HG02840 (cell line): ENCODE data around the gene CHPT1.

Experiments used
- ATAC-seq: cut with Tn5 transposase; IDR thresholded peaks from one replicate; pipeline ENCODE4 v1.9.1; 2021; ENCODE audit warnings: mild to moderate bottlenecking, moderate library complexity, moderate number of reproducible peaks; ENCODE audit not compliant: unreplicated experiment, low FRiP score

The CHPT1 gene

GRCh38 chr12:101750152-101750551 lies 52.7 kb downstream of the CHPT1 start:
- no peak for ATAC-seq

DNA sequence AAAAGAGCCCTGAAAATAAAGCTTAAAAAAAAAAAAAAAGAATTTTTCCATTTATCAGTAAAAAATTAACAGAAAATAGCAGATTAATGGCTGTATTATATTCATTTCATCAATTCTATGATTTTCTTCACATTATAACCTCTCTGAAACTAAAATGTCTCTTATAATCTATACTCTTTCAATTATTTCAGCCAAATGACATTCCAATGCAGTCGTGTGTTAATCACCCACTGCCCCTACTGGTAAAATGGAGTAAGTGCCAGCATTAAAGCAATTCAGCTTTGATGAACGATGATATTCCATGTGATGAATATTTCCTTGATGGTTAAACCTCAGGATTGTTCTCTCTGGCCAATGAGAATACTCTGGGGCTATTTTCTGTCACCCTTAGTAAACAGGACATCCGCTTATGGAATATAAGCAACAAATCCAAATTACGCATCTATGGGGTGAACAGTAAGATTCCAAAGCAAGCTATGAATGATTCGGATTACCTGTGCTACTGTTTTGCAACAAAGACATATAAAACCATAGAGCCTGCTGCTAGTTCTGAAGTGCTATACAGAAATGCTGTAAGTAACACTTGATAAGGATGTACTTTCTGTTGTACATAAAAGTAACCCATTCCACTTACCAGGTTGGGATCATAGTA lies 62.1 kb downstream of the CHPT1 start:
- ATAC-seq = no peak

DNA sequence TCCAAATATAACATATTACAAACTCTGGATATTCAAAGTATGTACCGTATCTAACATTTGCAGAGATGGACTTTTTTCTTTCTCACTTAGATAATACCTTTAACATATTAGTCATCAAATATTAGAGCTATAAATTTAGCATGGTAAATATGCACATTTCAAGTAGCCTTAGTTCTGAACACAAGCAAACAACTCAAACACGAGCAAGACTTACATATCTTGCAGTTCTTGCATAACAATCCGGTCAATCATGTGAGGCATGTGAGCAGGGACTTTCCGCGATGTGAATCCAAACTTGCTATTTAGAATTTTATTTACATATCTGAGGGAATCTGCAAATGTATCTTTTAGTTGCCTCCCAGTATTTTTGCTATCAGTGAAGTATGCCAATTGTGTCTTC lies 63.9 kb downstream of the CHPT1 start:
- ATAC-seq = no peak

- no peak for ATAC-seq
Measured at GRCh38 chr12:101761781-101762180, 64.3 kb downstream of the CHPT1 start.

- ATAC-seq = no peak
Measured at GRCh38 chr12:101763246-101763931, 65.9 kb downstream of the CHPT1 start.

DNA sequence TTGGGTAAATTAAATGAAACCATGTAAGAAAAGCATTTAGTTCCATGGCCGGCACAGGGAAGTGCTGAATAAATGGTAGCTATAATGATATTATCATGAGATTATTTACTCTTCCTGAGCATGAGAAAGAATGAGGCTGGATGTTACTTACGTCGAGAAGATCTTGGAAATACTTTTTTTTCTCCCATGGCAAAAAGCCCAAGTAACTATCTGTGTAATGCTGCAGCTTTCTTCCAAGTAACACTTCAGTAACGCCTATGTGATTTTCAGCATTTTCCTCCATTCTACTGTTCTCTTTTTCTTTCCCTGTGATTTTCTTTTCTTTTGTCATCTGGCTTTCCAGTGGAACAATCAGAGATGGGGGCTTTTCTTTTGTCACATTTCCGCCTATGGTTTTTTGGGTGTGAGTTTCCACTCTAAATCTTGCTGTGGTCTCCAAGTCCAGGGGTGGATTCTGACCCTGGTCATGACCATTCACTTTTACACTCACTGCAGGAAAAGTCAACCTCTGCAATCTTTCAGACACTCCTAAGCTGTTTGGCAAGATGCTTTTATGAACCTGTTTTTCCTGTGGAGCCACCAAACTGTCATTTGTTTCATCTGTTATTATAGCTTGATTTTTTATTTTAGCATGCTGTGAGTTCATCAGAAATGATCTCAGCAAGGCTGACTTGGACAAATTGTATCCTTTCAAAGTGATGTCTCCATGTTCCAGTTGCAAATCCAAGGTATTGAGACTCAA lies 66.8 kb downstream of the CHPT1 start:
- no peak for ATAC-seq

DNA sequence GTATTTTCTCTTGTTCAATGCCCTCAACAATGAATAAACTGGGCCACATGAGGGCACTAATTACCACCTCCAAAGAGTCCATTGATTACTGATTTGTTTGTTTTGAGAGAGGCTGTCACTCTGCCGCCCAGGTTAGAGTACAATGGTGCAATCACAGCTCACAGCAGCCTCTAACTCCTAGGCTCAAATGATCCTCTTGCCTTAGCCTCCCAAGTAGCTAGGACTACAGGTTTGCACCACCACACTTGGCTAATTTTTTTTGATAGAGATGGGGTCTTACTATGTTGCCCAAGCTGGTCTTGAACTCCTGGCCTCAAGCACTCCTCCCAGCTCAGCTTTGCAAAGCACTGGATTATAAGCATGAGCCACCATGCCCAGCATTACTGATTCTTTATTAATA lies 70.1 kb downstream of the CHPT1 start:
- no peak for ATAC-seq

DNA sequence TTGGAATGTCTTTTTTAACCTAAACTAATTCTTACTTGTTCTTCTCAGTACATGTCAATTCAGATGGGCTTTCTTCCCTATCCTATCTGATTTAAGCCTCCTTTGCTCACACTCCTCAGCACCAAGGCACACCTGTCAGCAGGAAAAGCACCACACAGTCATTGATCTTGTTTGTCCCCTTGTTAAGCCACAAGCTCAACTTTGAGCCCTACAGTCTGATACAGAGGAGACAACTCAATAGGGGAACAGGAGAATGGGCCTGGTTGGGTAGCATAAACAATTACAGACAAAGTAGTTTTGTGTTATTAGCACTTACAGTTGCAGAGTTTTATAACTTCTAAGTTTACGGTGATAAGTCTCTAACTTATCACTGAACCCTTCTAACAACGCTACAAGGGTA lies 71.3 kb downstream of the CHPT1 start:
- no peak for ATAC-seq

- no peak for ATAC-seq
Measured at GRCh38 chr12:101769865-101770264, 72.4 kb downstream of the CHPT1 start.

DNA sequence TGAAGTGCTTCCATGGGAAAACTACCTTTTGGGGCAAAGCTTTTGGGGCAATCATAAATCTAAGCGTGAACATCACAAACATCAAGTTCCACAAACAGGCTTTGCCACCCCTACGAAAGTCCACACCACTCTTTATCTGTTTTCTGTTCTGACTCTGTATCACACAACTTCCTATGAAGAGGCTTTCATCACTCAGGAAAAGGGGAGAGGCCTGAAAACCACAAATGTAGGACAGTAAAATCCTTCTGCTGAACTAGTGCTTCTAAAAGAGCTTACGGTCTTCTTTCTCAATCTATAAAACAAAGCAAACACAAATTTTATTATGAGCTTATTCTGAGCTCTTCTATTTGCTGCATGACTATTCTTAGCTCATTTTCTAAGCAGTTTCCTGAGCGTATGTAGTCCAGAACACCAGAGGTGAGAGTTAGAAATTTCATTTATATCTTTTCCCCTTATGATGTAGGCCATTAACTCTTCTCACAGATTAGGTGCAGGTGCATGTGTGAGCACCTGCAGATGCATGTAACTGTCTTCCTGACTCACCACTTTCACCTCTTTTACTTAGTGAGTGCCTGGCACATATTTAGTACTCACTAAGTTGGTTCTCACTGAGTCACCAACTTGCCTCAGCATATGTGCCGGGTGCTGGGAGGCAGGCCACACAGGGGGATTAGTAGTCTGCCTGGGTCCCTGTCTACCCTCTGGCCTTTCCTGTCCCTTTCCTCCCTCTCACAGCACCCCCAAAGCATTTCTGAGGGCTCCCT lies 74.8 kb downstream of the CHPT1 start:
- ATAC-seq = no peak

DNA sequence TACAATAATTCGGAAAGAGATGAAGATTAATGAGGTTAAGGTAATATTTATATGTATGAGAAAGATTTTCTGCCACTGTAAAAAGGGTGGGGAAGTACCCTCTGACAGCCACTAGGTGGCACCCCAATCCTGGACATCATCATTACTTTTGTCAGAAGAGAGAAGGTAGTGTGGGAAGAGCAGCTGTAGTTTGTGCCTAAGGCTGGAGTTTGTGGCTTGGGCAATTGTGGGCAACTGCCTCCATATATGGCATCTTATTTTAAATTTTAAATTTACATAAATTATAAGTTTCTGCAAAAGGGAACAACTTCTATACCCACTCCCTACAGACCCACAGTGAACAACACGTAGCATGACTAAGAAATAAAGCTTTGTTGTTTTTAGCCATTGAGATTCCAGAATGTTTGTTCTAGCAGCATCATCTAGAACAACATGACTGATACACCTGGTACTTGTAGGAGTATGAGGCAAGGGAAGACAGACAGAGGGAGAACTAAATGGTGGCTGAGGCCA lies 76.3 kb downstream of the CHPT1 start:
- ATAC-seq = no peak

DNA sequence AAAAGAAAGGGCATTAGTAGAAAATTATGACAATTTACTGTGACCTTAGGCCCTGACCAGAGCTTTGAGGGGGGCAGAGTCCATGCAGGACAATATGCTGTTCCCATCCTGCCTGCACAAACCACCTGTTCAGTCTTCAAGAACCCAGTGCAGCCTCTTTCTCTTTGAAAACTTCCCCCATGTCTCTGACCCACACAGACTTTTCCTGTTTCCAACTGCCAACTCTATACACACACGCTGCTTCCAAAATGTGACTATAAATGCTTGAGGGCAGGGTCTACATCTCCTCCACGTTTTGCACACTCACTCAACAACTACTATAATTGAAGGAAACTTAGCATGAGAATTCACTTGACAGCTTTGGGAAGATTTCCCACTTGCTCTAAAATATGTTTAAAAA lies 78.4 kb downstream of the CHPT1 start:
- no peak for ATAC-seq

DNA sequence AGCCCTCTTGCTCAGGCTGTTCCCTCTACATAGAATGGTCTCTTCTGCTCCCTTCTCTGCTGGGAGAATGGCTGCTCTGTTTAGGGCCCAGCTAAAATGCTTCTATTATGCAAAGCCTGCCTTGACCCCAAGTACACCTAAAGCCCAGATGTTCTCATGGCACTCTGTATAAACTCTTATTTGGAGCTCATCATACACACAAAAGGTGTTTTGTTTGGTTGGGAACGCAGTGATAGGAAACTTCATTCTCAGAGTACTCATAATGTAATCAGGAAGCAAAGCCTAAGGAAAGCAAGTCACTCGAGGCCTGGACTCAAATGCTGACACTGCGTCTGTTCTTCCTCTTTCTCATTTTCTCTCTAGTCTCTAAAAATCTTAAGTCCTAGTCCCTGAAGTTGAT lies 80.0 kb downstream of the CHPT1 start:
- ATAC-seq = no peak

DNA sequence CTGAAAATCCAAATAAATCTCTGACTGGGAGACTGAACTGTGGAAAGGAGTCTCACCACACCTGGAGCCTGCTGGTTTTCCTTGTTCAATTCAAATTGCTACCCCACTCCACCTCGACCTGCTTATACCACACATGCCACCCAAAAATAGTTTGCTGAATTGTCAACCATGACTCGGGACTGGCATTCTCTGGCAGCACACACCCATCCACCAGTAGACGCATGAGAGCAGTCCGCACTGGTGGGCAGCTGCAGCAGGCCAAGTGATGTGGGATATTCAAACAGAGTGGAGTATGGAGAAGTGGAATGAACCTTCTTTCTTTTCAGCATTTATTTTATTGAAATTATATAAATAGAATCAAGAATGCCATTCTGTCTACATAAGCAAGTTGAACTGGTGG lies 80.5 kb downstream of the CHPT1 start:
- no peak for ATAC-seq
